Measurements from ENCODE around the gene RPRD1B. TPM values are rescaled to one million over a fixed set of nuclear protein-coding genes. Genes with fewer than 3 reads are reported as not detected.

Gene RPRD1B
- total RNA-seq, 1 experiment from 2014 or later = 112 TPM

DNA sequence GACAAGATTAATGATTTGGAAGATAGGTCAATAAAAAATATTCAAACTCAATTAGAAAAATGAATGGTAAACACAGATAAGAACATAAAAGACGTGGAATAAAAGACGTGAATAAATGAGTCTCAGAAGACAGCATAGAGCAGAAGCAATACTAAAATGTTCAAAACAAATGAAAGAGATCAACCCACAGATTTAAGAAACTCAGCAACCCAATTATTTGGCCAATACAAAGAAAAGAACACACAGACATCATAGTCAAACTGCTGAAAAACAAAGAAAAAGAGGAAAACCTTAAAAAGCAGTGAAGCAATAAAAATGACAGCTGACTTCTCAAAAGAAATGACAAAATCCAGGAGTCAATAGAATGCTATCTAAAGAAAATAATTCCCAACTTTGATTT is 15.2 kb upstream of the RPRD1B start:
- POLR2A ChIA-PET = no interaction called here
- H3K4me3 Mint-ChIP-seq (ENCODE audit: unreplicated experiment) = no peak overlapping the region

DNA sequence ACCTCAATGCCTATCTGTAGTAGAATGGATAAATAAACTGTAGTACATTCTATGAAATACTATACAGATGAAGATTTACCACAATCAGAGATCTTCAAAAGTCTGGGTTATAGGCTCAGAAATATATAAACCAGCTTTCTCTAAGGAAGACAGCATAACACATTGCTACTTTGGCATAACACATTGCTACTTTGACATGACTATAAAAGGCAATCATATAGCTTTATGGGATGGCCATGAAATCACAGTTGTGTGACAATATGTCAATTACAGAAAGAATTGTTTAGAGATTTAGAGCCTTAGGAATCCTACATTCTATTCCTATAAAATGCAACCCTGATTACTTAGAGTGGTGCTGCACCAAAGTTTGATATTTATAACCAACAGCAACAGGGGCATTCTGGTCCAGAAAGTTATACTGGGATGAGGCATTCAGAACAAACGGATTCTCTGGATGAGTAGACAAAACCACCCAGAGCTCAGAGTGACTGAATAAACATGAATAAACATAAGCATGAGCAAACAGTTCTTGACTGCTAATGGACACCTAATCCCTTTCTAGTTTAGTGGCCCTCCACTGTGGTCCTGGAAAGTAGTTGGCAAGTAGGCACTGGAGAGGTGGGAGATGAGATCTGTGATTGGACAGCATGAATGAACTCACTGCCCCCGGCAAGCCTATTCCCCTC is 12.3 kb upstream of the RPRD1B start:
- Mint-ChIP-seq H3K27me3 (ENCODE audit: insufficient read depth, unreplicated experiment) (no peaks in the 10 kb centered on the region), H3K27ac (ENCODE audit: unreplicated experiment) (no peak overlapping the region), H3K4me1 (ENCODE audit: low read depth, unreplicated experiment) (no peaks in the 10 kb centered on the region), H3K36me3 (ENCODE audit: insufficient read depth, unreplicated experiment) (peaks cover 51% of the 10 kb centered on the region), H3K9me3 (ENCODE audit: unreplicated experiment) (peaks cover 19% of the 10 kb centered on the region), H3K4me3 (ENCODE audit: unreplicated experiment) (no peak overlapping the region)
- H3K27me3 ChIP-seq (replicated peaks; ENCODE audit: control insufficient read depth, insufficient read depth, low read length) = no peaks in the 10 kb centered on the region
- intact Hi-C loops (cut with micrococcal nuclease; ENCODE audit: unreplicated experiment) = no loop called here
- TF ChIP-seq, protein P1, sequence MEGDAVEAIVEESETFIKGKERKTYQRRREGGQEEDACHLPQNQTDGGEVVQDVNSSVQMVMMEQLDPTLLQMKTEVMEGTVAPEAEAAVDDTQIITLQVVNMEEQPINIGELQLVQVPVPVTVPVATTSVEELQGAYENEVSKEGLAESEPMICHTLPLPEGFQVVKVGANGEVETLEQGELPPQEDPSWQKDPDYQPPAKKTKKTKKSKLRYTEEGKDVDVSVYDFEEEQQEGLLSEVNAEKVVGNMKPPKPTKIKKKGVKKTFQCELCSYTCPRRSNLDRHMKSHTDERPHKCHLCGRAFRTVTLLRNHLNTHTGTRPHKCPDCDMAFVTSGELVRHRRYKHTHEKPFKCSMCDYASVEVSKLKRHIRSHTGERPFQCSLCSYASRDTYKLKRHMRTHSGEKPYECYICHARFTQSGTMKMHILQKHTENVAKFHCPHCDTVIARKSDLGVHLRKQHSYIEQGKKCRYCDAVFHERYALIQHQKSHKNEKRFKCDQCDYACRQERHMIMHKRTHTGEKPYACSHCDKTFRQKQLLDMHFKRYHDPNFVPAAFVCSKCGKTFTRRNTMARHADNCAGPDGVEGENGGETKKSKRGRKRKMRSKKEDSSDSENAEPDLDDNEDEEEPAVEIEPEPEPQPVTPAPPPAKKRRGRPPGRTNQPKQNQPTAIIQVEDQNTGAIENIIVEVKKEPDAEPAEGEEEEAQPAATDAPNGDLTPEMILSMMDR (IDR thresholded peaks at IDR 0.05; ENCODE audit: insufficient read depth in 1 of 2, low read depth in 1 of 2, low read length in 1 of 2, severe bottlenecking in 1 of 2, unreplicated experiment in 1 of 2) = no peak
- H3K9me3 ChIP-seq = peaks cover 23% of the 10 kb centered on the region
- H3K4me1 ChIP-seq = no peaks in the 10 kb centered on the region
- H3K4me3 ChIP-seq (ENCODE audit: low read depth, low read length) = no peak overlapping the region
- ChIA-PET POLR2A (no interaction called here), CTCF (no interaction called here)
- no TSS peak for BruUV-seq (replicated peaks)
- H3K36me3 ChIP-seq (ENCODE audit: control insufficient read depth, insufficient read depth, low read length) = peaks cover 9% of the 10 kb centered on the region
- DNase-seq = no peak

More for the DNA sequence above, 15.2 kb upstream of the RPRD1B start:
- no peak for DNase-seq
- Histone ChIP-seq H3K27me3 (replicated peaks; ENCODE audit: control insufficient read depth, insufficient read depth, low read length) (no peaks in the 10 kb centered on the region), H3K4me3 (ENCODE audit: low read depth, low read length) (no peak overlapping the region), H3K4me1 (no peaks in the 10 kb centered on the region), H3K36me3 (ENCODE audit: control insufficient read depth, insufficient read depth, low read length) (peaks cover 9% of the 10 kb centered on the region), H3K9me3 (peaks cover 23% of the 10 kb centered on the region)
- no peak overlapping the region for H3K27ac Mint-ChIP-seq (ENCODE audit: unreplicated experiment)
- H3K9me3 Mint-ChIP-seq (ENCODE audit: unreplicated experiment) = peaks cover 19% of the 10 kb centered on the region
- peaks cover 64% of the 10 kb centered on the region for H3K36me3 Mint-ChIP-seq (ENCODE audit: insufficient read depth, unreplicated experiment)
- intact Hi-C loops (cut with micrococcal nuclease; ENCODE audit: unreplicated experiment) = no loop called here
- H3K4me1 Mint-ChIP-seq (ENCODE audit: low read depth, unreplicated experiment) = no peaks in the 10 kb centered on the region
- BruUV-seq (replicated peaks) = no TSS peak
- no peaks in the 10 kb centered on the region for H3K27me3 Mint-ChIP-seq (ENCODE audit: insufficient read depth, unreplicated experiment)
- TF ChIP-seq, protein P1 (IDR thresholded peaks at IDR 0.05; ENCODE audit: insufficient read depth in 1 of 2, low read depth in 1 of 2, low read length in 1 of 2, severe bottlenecking in 1 of 2, unreplicated experiment in 1 of 2) = no peak
- CTCF ChIA-PET = no interaction called here

DNA sequence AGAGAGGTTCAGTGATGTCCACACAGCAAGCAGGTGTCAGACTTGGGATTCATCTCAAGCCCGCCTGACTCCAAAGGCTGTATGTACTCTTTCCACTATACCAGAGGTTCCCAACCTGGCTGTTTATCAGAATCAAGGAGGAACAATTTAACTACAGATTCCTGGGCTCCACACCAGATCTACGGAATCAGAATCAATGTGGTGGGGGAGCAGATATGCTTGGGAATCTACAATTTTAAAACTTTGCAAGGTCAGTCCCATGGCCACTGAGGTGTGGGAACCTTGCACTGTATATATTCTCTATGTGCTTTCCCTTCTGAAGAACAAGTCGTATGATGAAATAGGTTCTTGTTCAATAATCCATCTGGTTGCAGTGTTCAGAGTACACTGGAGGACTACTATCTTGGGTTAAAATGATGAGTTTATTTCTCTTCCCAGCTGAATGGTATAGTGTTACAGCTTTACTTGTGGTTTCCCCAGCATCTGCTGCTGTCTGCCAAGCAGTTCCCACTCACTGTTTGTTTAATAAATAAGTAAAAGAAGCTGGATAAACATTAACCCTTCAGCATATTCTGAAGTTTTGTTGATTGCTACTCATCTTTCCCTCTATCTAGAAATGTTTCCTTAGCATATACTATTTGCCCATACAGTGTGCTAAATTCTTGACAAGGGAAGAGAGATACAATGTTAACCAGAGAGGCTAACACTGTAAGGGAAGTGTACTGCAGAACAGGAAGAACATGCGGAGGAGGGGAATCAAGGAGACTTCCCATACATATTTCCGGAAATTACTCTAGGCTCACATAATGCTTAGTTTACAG is 10.2 kb upstream of the RPRD1B start:
- H3K27me3 Mint-ChIP-seq (ENCODE audit: insufficient read depth, unreplicated experiment) = no peaks in the 10 kb centered on the region
- intact Hi-C loops (cut with micrococcal nuclease; ENCODE audit: unreplicated experiment) = no loop called here

More for the DNA sequence above, 10.2 kb upstream of the RPRD1B start:
- Mint-ChIP-seq H3K36me3 (ENCODE audit: insufficient read depth, unreplicated experiment) (peaks cover 35% of the 10 kb centered on the region), H3K4me1 (ENCODE audit: low read depth, unreplicated experiment) (no peaks in the 10 kb centered on the region), H3K27ac (ENCODE audit: unreplicated experiment) (no peak overlapping the region), H3K9me3 (ENCODE audit: unreplicated experiment) (peaks cover 13% of the 10 kb centered on the region), H3K4me3 (ENCODE audit: unreplicated experiment) (no peak overlapping the region)
- no peak for DNase-seq
- TF ChIP-seq, protein P1 (IDR thresholded peaks at IDR 0.05; ENCODE audit: insufficient read depth in 1 of 2, low read depth in 1 of 2, low read length in 1 of 2, severe bottlenecking in 1 of 2, unreplicated experiment in 1 of 2) = no peak
- Histone ChIP-seq H3K9me3 (peaks cover 15% of the 10 kb centered on the region), H3K27me3 (replicated peaks; ENCODE audit: control insufficient read depth, insufficient read depth, low read length) (no peaks in the 10 kb centered on the region), H3K4me3 (ENCODE audit: low read depth, low read length) (no peak overlapping the region), H3K4me1 (no peaks in the 10 kb centered on the region), H3K36me3 (ENCODE audit: control insufficient read depth, insufficient read depth, low read length) (peaks cover 7% of the 10 kb centered on the region)
- ChIA-PET CTCF (no interaction called here), POLR2A (no interaction called here)
- BruUV-seq (replicated peaks) = no TSS peak
